ENCODE data around the gene VKORC1L1. TPM values are rescaled to one million over a fixed set of nuclear protein-coding genes. Genes with fewer than 3 reads are reported as not detected.

Gene VKORC1L1
- polyA plus RNA-seq, 1 donor from 2014 or later = 18.2 TPM

GRCh38 chr7:65971021-65971420 is 98.1 kb downstream of the VKORC1L1 start:
- Histone ChIP-seq H3K4me2 (ENCODE audit: low read length) (no peak overlapping the region), H3K9me3 (ENCODE audit: low read length) (no peaks in the 10 kb centered on the region), H3K27ac (ENCODE audit: low read length) (no peak overlapping the region), H3K27me3 (ENCODE audit: insufficient read depth, low read depth, low read length) (no peaks in the 10 kb centered on the region), H3K4me3 (ENCODE audit: low read length) (no peak overlapping the region), H3K9me2 (ENCODE audit: insufficient read depth, low read length) (no peaks in the 10 kb centered on the region), H3K9ac (ENCODE audit: low read length) (no peak overlapping the region), H4K20me1 (ENCODE audit: insufficient read depth) (no peaks in the 10 kb centered on the region), H3K79me2 (replicated peaks; ENCODE audit: insufficient read depth, low read length) (no peaks in the 10 kb centered on the region), H3F3A (ENCODE audit: insufficient read depth, low read length, poor library complexity, severe bottlenecking) (no peaks in the 10 kb centered on the region), H2AFZ (ENCODE audit: low read depth, low read length) (no peak overlapping the region), H3K36me3 (ENCODE audit: insufficient read depth, low read length) (no peaks in the 10 kb centered on the region)
- no peak for TF ChIP-seq REST (IDR thresholded peaks at IDR 0.05; ENCODE audit: borderline replicate concordance)
- TF ChIP-seq TAF1 (IDR thresholded peaks at IDR 0.05; ENCODE audit: low read depth) = no peak
- TF ChIP-seq POLR2AphosphoS5 (IDR thresholded peaks at IDR 0.05) = no peak
- TF ChIP-seq EZH2 (IDR thresholded peaks at IDR 0.05; ENCODE audit: borderline replicate concordance, insufficient read depth, low read length, poor library complexity, severe bottlenecking) = no peak
- TF ChIP-seq EP300 (conservative IDR thresholded peaks at IDR 0.05; ENCODE audit: poor library complexity, severe bottlenecking) = no peak
- TF ChIP-seq SMC3 (conservative IDR thresholded peaks at IDR 0.05; ENCODE audit: poor library complexity) = no peak
- TF ChIP-seq MXI1 (conservative IDR thresholded peaks at IDR 0.05; ENCODE audit: poor library complexity, severe bottlenecking) = no peak
- no peak for TF ChIP-seq RAD21 (conservative IDR thresholded peaks at IDR 0.05)
- TF ChIP-seq CTCF (IDR thresholded peaks at IDR 0.05; ENCODE audit: poor library complexity, severe bottlenecking) = no peak

- Histone ChIP-seq H3K79me2 (replicated peaks; ENCODE audit: insufficient read depth, low read length) (no peaks in the 10 kb centered on the region), H4K20me1 (ENCODE audit: insufficient read depth) (no peaks in the 10 kb centered on the region), H3K9me2 (ENCODE audit: insufficient read depth, low read length) (no peaks in the 10 kb centered on the region), H3K4me2 (ENCODE audit: low read length) (no peak overlapping the region), H3K27me3 (ENCODE audit: insufficient read depth, low read depth, low read length) (no peaks in the 10 kb centered on the region), H3K27ac (ENCODE audit: low read length) (no peak overlapping the region), H3K36me3 (ENCODE audit: insufficient read depth, low read length) (no peaks in the 10 kb centered on the region), H3F3A (ENCODE audit: insufficient read depth, low read length, poor library complexity, severe bottlenecking) (no peaks in the 10 kb centered on the region), H3K9me3 (ENCODE audit: low read length) (no peaks in the 10 kb centered on the region), H2AFZ (ENCODE audit: low read depth, low read length) (no peak overlapping the region), H3K9ac (ENCODE audit: low read length) (no peak overlapping the region), H3K4me3 (ENCODE audit: low read length) (no peak overlapping the region)
- no peak for TF ChIP-seq POLR2AphosphoS5 (IDR thresholded peaks at IDR 0.05)
- TF ChIP-seq MXI1 (conservative IDR thresholded peaks at IDR 0.05; ENCODE audit: poor library complexity, severe bottlenecking) = no peak
- no peak for TF ChIP-seq CTCF (IDR thresholded peaks at IDR 0.05; ENCODE audit: poor library complexity, severe bottlenecking)
- TF ChIP-seq SMC3 (conservative IDR thresholded peaks at IDR 0.05; ENCODE audit: poor library complexity) = no peak
- TF ChIP-seq RAD21 (conservative IDR thresholded peaks at IDR 0.05) = no peak
- TF ChIP-seq EP300 (conservative IDR thresholded peaks at IDR 0.05; ENCODE audit: poor library complexity, severe bottlenecking) = no peak
- TF ChIP-seq TAF1 (IDR thresholded peaks at IDR 0.05; ENCODE audit: low read depth) = no peak
- no peak for TF ChIP-seq EZH2 (IDR thresholded peaks at IDR 0.05; ENCODE audit: borderline replicate concordance, insufficient read depth, low read length, poor library complexity, severe bottlenecking)
- no peak for TF ChIP-seq REST (IDR thresholded peaks at IDR 0.05; ENCODE audit: borderline replicate concordance)
Measured at GRCh38 chr7:65972976-65973375, 100.1 kb downstream of the VKORC1L1 start.

Measured in neural cell (in vitro differentiated cells).